ENCODE measurements around the gene IGFL4. TPM values are rescaled to one million over a fixed set of nuclear protein-coding genes. Genes with fewer than 3 reads are reported as not detected.

The IGFL4 gene
- polyA plus RNA-seq, 3 donors from 2014 or later = not detected

GRCh38 chr19:45990113-45990728 is 50.6 kb downstream of the IGFL4 start:
- DNase-seq = no peak
- Mint-ChIP-seq H3K27ac (no peak overlapping the region), H3K9me3 (no peaks in the 10 kb centered on the region), H3K27me3 (ENCODE audit: low read depth in 3 of 3) (peaks cover 2 to 9% (median 4%) of the 10 kb centered on the region in 3 donors), H3K4me3 (no peak overlapping the region), H3K4me1 (no peaks in the 10 kb centered on the region), H3K36me3 (peaks cover 0 to 3% (median 0%) of the 10 kb centered on the region in 3 donors)

Other genes with a start within 250 kb of the IGFL4 start
- 10 to 100 TPM; 20.2 to 43.9 (median 20.7) TPM for gene DMWD, start 248.2 kb downstream of the IGFL4 start, polyA plus RNA-seq
- not detected for gene RSPH6A, start 225.7 kb downstream of the IGFL4 start, polyA plus RNA-seq
- 10 to 100 TPM in 1 of 3 donors, 1 to 10 TPM in 2; 2.1 to 14.6 (median 5.6) TPM for gene SYMPK, start 177.9 kb downstream of the IGFL4 start, polyA plus RNA-seq
- gene FOXA3, start 176.7 kb downstream of the IGFL4 start, polyA plus RNA-seq = not detected
- gene IRF2BP1, start 154.9 kb downstream of the IGFL4 start, polyA plus RNA-seq = 1 to 10 TPM; 3.4 to 9.4 (median 7.0) TPM
- under 1 TPM; 0.12 to 0.45 (median 0.13) TPM for gene MYPOP, start 138.4 kb downstream of the IGFL4 start, polyA plus RNA-seq
- not detected for gene NANOS2, start 126.2 kb downstream of the IGFL4 start, polyA plus RNA-seq
- not detected for gene NOVA2, start 67.1 kb downstream of the IGFL4 start, polyA plus RNA-seq
- 1 to 10 TPM; 5.7 to 9.8 (median 6.1) TPM for gene CCDC61, start 45.5 kb downstream of the IGFL4 start, polyA plus RNA-seq
- not detected for gene PGLYRP1, start 17.9 kb downstream of the IGFL4 start, polyA plus RNA-seq
- gene IGFL3, start 83.7 kb upstream of the IGFL4 start, polyA plus RNA-seq = not detected
- gene IGFL2, start 107.2 kb upstream of the IGFL4 start, polyA plus RNA-seq = not detected
- gene IGFL1, start 188.7 kb upstream of the IGFL4 start, polyA plus RNA-seq = not detected